ENCODE measurements around the gene SLC26A11. TPM values are rescaled to one million over a fixed set of nuclear protein-coding genes. Genes with fewer than 3 reads are reported as not detected.

SLC26A11 gene
- total and polyA plus RNA-seq, 2 of the 13 experiments (the other 11 are each of a cell fraction or from before 2014, with no cell fraction given), result 8.7 to 13.2 TPM

DNA sequence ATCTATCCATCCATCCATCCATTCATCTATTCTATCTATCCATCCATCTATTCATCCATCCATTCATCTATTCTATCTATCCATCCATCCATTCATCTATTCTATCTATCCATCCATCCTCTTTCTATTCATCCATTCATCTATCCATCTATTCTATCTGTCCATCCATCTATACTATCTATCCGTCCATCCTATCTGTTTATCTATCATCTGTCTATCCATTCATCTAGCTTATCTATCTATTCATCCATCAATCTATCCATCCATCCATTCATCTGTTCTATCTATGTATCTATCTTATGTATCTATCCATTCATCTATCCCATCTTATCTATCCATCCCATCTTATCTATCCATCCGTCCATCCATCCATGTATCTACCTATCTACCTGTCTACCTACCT is 49.2 kb downstream of the SLC26A11 start:
- no peak for ATAC-seq
- FAIRE-seq, result no peak
- H4K20me1 ChIP-seq (ENCODE audit: insufficient read depth, low read length), result peaks cover 5% of the 10 kb centered on the region; the same call in 1 of the 2 replicates
- ChIA-PET POLR2A (no interaction called here), CTCF (ENCODE audit: low intra/inter-chr PET ratio, low total read pairs) (no interaction called here)
- no peaks in the 10 kb centered on the region for H3K27me3 ChIP-seq (ENCODE audit: control insufficient read depth in 1 of 2, insufficient read depth in 2 of 2, low read length in 2 of 2)
- BruUV-seq (replicated peaks), result no TSS peak
- H3K79me2 ChIP-seq (ENCODE audit: insufficient read depth, low read length), result peaks cover 3% of the 10 kb centered on the region
- H3K27ac ChIP-seq (ENCODE audit: extremely low read length, insufficient read depth, low read length), result no peak overlapping the region
- no peak overlapping the region for H3K4me3 ChIP-seq (replicated peaks in 1 of 3; ENCODE audit: insufficient read depth in 1 of 3, low read depth in 2 of 3, low read length in 3 of 3)
- H3K36me3 ChIP-seq (replicated peaks in 1 of 2; ENCODE audit: control insufficient read depth in 1 of 2, insufficient read depth in 2 of 2, low read length in 2 of 2), result peaks cover 3 to 7% of the 10 kb centered on the region in 2 experiments; a peak in 4 of 5 replicates
- 97% methylated on average over 2 of the region's 2 CpGs for WGBS (ENCODE audit: low lambda C conversion rate)
- in situ Hi-C loops (cut with HindIII; ENCODE audit: extremely low pct_ligation_motif_present, low pct_unique_long_range_greater_than_20kb) (no loop called here), intact Hi-C loops (cut with micrococcal nuclease; ENCODE audit: unreplicated experiment) (no loop called here)
- H2AFZ ChIP-seq (ENCODE audit: low read length), result no peak overlapping the region
- no peak overlapping the region for H3K4me2 ChIP-seq (ENCODE audit: low read depth, low read length)
- TF ChIP-seq RAD51 (IDR thresholded peaks at IDR 0.05; ENCODE audit: borderline replicate concordance), result peak; percentile 25; the same call in 1 of the 2 replicates
- TF ChIP-seq ADNP (CRISPR knock-in tag; IDR thresholded peaks at IDR 0.05), result no peak
- 0 out of 2 replicates have a peak, but pooled peaks have one; percentile 22 for TF ChIP-seq NFRKB (IDR thresholded peaks at IDR 0.05)
- TF ChIP-seq SP1 (IDR thresholded peaks at IDR 0.05), result 0 out of 2 replicates have a peak, but pooled peaks have one; percentile 22
- no peak for TF ChIP-seq SP1 (CRISPR knock-in tag; IDR thresholded peaks at IDR 0.05)
- TF ChIP-seq ATM (IDR thresholded peaks at IDR 0.05; ENCODE audit: borderline replicate concordance), result 0 out of 2 replicates have a peak, but pooled peaks have one; percentile 28
- TF ChIP-seq FOXA1 (IDR thresholded peaks at IDR 0.05), result 0 out of 2 replicates have a peak, but pooled peaks have one; percentile 2
- no peak for TF ChIP-seq FOXA1 (CRISPR knock-in tag; IDR thresholded peaks at IDR 0.05)
- TF ChIP-seq ZBTB39 (CRISPR knock-in tag; IDR thresholded peaks at IDR 0.05), result no peak
- TF ChIP-seq LCORL (IDR thresholded peaks at IDR 0.05), result peak; percentile 32; the same call in 1 of the 2 replicates
- TF ChIP-seq LCORL (CRISPR knock-in tag; IDR thresholded peaks at IDR 0.05), result no peak
- TF ChIP-seq DMTF1 (CRISPR knock-in tag; IDR thresholded peaks at IDR 0.05), result no peak
- peak; percentile 75; the same call in 1 of the 2 replicates for TF ChIP-seq NBN (conservative IDR thresholded peaks at IDR 0.05)
- no peak for TF ChIP-seq RNF2 (conservative IDR thresholded peaks at IDR 0.05; ENCODE audit: low read depth)
- peak; percentile 45 for TF ChIP-seq ZNF282 (IDR thresholded peaks at IDR 0.05; ENCODE audit: partially characterized antibody)
- peak; percentile 56 for TF ChIP-seq PHB2 (IDR thresholded peaks at IDR 0.05; ENCODE audit: partially characterized antibody)
- no peaks in the 10 kb centered on the region for H3K9me3 ChIP-seq (ENCODE audit: low read length)
- H3K4me1 ChIP-seq (ENCODE audit: insufficient read depth, low read length), result peaks cover 13% of the 10 kb centered on the region
- H3K9ac ChIP-seq (ENCODE audit: insufficient read depth, low read depth, low read length), result no peak overlapping the region
- DNase-seq (ENCODE audit: low spot score), result no peak

Data from HepG2 (cell line).